Smooth muscle cell (in vitro differentiated cells): ENCODE results near the gene MYMK. TPM values are rescaled to one million over a fixed set of nuclear protein-coding genes. Genes with fewer than 3 reads are reported as not detected.

ENCODE experiments used
- DNase-seq: peaks from one replicate; lab custom pipeline; 2025; ENCODE audit not compliant: unreplicated experiment; lab: John Stamatoyannopoulos, UW
- H2AFZ ChIP-seq: fragments of 200-600 bp; sonication (generic); 2 replicates; pipeline ENCODE4 v1.6.0; 2016; ENCODE audit warnings: antibody characterized with exemption, low read depth, mild to moderate bottlenecking
- H3F3A ChIP-seq: fragments of 200-600 bp; sonication (generic); 2 replicates; pipeline ENCODE4 v1.6.0; 2017; ENCODE audit warnings: antibody characterized with exemption, low read depth
- H3K27ac ChIP-seq: fragments of 200-600 bp; sonication (generic); 2 replicates; pipeline ENCODE4 v1.5.1; 2016; ENCODE audit warnings: low read depth, mild to moderate bottlenecking
- H3K27me3 ChIP-seq: fragments of 200-600 bp; sonication (generic); 2 replicates; pipeline ENCODE4 v1.6.1; 2016; ENCODE audit warnings: low read depth, mild to moderate bottlenecking
- H3K36me3 ChIP-seq: fragments of 200-600 bp; sonication (generic); 2 replicates; pipeline ENCODE4 v1.5.1; 2016; ENCODE audit warnings: low read depth
- H3K4me1 ChIP-seq: fragments of 200-600 bp; sonication (generic); 2 replicates; pipeline ENCODE4 v1.5.1; 2016; ENCODE audit warnings: low read depth
- H3K4me2 ChIP-seq: fragments of 200-600 bp; sonication (generic); 2 replicates; pipeline ENCODE4 v1.6.0; 2016; ENCODE audit warnings: mild to moderate bottlenecking
- H3K4me3 ChIP-seq: fragments of 200-600 bp; sonication (generic); 2 replicates; pipeline ENCODE4 v1.5.1; 2016; ENCODE audit warnings: mild to moderate bottlenecking
- H3K79me2 ChIP-seq: fragments of 200-600 bp; sonication (generic); 2 replicates; pipeline ENCODE4 v1.6.0; 2016; ENCODE audit warnings: low read depth, mild to moderate bottlenecking
- H3K9ac ChIP-seq: fragments of 200-600 bp; sonication (generic); 2 replicates; pipeline ENCODE4 v1.6.0; 2016; ENCODE audit warnings: low read depth
- H3K9me3 ChIP-seq: fragments of 200-600 bp; sonication (generic); replicated peaks from 2 replicates; pipeline ENCODE4 v1.5.1; 2016; ENCODE audit warnings: low read depth
- H4K20me1 ChIP-seq: fragments of 200-600 bp; sonication (generic); 2 replicates; pipeline ENCODE4 v1.6.0; 2016; ENCODE audit warnings: low read depth
- WGBS: methylation state at CpG from one replicate; pipeline ENCODE4 v1.1.7; 2016; ENCODE audit warnings: low lambda C conversion rate; 5-methylcytosine and 5-hydroxymethylcytosine counted together
- polyA plus RNA-seq: library from polyadenylated mRNA; unstranded; fragments of >200 nt; fragmentation: Nextera tagmentation; extraction: Ambion mirVana; gene quantifications from 2 replicates; pipeline ENCODE4 v1.2.1, GENCODE V29; 2016
- total RNA-seq: library from RNA; depleted of rRNA; stranded (reverse); fragments of >200 nt; gene quantifications from 2 replicates; pipeline ENCODE4 v1.2.3, GENCODE V29; 2014
- TF ChIP-seq, protein P1 (sequence below): fragments of 200-600 bp; sonication (generic); IDR thresholded peaks from 2 replicates; pipeline ENCODE4 v1.5.1; 2017; ENCODE audit warnings: borderline replicate concordance, mild to moderate bottlenecking, antibody characterized with exemption; ENCODE audit not compliant: insufficient read depth, poor library complexity, severe bottlenecking

Gene MYMK
- total and polyA plus RNA-seq, 2 experiments from 2014 or later = not detected

DNA sequence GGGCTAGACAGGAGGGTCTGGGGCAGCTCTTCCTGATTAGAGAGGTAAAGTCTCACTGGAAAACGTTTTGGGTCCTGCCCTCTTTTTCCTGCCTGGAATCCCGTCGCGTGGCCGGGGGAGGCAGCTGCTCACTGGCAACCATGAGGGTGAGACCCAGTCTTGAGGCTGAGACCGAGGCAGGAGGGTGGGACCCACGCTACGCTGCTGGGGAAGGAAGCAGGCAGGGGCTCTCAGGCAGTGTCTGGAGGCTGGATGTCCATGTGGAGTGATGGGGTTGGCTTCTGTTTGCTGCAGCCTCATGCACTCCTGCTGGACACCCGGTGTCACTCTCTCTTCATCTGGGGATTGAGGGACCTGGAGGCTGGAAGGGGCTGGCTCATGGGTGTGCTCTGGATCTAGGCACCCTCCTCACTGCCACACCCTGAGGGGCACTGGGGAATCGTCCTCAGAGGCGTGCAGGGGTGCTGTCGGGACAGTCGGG, 34.5 kb downstream of the MYMK start:
- Histone ChIP-seq H3K79me2 (no peaks in the 10 kb centered on the region), H3K4me2 (no peak overlapping the region), H4K20me1 (no peaks in the 10 kb centered on the region), H3K9me3 (no peaks in the 10 kb centered on the region), H3K4me1 (no peaks in the 10 kb centered on the region), H3F3A (no peaks in the 10 kb centered on the region), H3K9ac (no peak overlapping the region), H2AFZ (no peak overlapping the region), H3K36me3 (no peaks in the 10 kb centered on the region), H3K4me3 (no peak overlapping the region), H3K27ac (no peak overlapping the region), H3K27me3 (no peaks in the 10 kb centered on the region)
- no peak for DNase-seq
- 85% methylated on average over 13 of the region's 13 CpGs for WGBS
- TF ChIP-seq, protein P1, sequence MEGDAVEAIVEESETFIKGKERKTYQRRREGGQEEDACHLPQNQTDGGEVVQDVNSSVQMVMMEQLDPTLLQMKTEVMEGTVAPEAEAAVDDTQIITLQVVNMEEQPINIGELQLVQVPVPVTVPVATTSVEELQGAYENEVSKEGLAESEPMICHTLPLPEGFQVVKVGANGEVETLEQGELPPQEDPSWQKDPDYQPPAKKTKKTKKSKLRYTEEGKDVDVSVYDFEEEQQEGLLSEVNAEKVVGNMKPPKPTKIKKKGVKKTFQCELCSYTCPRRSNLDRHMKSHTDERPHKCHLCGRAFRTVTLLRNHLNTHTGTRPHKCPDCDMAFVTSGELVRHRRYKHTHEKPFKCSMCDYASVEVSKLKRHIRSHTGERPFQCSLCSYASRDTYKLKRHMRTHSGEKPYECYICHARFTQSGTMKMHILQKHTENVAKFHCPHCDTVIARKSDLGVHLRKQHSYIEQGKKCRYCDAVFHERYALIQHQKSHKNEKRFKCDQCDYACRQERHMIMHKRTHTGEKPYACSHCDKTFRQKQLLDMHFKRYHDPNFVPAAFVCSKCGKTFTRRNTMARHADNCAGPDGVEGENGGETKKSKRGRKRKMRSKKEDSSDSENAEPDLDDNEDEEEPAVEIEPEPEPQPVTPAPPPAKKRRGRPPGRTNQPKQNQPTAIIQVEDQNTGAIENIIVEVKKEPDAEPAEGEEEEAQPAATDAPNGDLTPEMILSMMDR = no peak

DNA sequence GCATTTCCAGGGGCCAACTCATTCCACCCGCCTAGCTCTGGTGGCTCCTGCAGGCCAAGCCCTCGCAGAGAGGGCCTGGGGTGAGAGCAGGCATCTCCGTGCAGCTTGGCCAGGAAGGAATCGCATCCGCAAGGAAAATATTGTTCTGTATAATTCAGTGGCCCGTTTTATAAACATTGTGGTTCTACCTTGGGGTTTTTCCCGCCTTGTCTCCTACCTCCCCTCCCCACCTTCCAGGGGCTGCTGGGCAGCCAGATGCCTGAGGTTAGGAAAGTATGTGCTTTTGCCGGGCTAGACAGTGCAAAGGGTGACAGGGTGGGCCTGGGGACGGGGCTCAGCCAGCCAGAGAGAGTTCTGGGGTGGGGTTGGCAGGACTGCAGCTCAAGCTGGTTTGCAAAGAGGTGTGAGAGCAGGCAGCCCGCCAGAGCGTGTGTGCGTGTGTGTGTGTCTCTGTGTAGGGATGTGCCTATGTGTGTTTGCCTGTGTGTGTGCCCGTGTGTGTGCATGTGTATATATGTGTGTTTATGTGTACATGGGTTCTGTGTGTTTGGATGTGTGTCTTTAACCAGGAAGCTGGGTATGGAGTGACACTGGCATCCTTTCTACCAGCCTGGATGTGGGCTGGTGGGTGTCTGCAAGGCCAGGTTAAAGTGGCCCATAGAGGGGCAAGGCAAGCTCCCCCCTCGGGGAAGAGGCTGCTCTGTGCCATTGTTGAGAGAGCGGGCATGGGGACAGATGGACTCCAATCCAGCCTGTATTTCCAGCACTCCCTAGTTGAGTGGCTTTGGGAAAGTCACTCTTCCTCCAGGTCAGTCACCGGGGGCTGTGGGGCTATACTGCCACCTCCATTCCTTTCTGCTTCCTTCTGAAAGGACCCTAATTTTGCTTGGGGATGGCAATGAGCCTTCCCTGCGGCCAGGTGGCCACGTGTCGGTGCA, 35.2 kb downstream of the MYMK start:
- 74% methylated on average over 19 of the region's 19 CpGs for WGBS
- Histone ChIP-seq H3K9me3 (no peaks in the 10 kb centered on the region), H3K4me3 (no peak overlapping the region), H3K9ac (no peak overlapping the region), H4K20me1 (no peaks in the 10 kb centered on the region), H3K27ac (no peak overlapping the region), H3K79me2 (no peaks in the 10 kb centered on the region), H3F3A (no peaks in the 10 kb centered on the region), H3K27me3 (no peaks in the 10 kb centered on the region), H2AFZ (no peak overlapping the region), H3K36me3 (no peaks in the 10 kb centered on the region), H3K4me2 (no peak overlapping the region), H3K4me1 (no peaks in the 10 kb centered on the region)
- DNase-seq = no peak
- TF ChIP-seq, protein P1 = no peak

DNA sequence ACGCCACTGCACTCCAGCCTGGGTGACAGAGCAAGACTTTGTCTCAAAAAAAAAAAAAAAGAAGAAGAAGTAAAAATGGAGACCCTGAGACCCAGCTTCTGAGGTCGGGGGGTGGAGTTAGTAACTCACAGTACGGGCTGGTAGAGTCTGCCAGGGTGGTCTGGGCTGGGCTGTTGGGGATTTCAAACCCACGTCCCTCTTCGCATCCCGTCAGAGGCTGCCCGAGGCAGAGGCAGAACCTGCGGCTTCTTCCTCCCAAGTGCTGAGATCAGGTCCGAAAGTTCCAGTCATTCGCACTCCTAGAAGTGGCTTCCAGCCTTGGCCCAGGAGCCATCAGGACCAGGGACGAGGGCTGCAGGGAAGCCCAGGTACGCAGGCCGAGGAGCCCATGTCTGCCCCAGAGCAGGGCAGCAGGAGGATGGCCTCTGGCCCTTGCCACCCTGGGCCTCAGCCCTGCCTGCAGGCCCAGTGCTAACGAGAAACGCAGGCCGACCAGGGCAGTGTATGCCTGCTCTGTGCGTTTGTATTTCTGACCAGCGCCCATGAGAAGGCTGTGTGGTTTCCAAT, 36.0 kb downstream of the MYMK start:
- Histone ChIP-seq H3K27ac (no peak overlapping the region), H2AFZ (no peak overlapping the region), H3K4me1 (no peaks in the 10 kb centered on the region), H3K9ac (no peak overlapping the region), H3K79me2 (no peaks in the 10 kb centered on the region), H3K36me3 (no peaks in the 10 kb centered on the region), H3F3A (no peaks in the 10 kb centered on the region), H3K4me2 (no peak overlapping the region), H3K27me3 (no peaks in the 10 kb centered on the region), H3K4me3 (no peak overlapping the region), H4K20me1 (no peaks in the 10 kb centered on the region), H3K9me3 (no peaks in the 10 kb centered on the region)
- TF ChIP-seq, protein P1 = no peak
- 84% methylated on average over 18 of the region's 18 CpGs for WGBS
- no peak for DNase-seq
